ENCODE results near the gene CPT1C.

DNA sequence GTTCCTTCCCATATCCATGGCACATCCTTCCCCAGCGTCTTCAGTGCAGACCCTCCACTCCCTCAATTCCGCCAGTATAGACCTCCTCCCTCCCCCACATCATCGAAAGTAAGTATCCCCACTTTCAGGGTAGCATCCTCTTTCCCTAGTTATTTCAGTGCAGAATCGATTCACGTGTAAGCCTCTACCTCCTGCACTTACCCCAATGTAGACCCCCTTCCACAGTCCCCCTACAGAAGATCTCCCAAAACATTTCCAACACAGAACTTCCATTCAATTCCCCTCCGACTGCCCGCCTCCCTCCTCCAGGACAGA lies 25.9 kb upstream of the CPT1C start:
- TF ChIP-seq, protein P1, sequence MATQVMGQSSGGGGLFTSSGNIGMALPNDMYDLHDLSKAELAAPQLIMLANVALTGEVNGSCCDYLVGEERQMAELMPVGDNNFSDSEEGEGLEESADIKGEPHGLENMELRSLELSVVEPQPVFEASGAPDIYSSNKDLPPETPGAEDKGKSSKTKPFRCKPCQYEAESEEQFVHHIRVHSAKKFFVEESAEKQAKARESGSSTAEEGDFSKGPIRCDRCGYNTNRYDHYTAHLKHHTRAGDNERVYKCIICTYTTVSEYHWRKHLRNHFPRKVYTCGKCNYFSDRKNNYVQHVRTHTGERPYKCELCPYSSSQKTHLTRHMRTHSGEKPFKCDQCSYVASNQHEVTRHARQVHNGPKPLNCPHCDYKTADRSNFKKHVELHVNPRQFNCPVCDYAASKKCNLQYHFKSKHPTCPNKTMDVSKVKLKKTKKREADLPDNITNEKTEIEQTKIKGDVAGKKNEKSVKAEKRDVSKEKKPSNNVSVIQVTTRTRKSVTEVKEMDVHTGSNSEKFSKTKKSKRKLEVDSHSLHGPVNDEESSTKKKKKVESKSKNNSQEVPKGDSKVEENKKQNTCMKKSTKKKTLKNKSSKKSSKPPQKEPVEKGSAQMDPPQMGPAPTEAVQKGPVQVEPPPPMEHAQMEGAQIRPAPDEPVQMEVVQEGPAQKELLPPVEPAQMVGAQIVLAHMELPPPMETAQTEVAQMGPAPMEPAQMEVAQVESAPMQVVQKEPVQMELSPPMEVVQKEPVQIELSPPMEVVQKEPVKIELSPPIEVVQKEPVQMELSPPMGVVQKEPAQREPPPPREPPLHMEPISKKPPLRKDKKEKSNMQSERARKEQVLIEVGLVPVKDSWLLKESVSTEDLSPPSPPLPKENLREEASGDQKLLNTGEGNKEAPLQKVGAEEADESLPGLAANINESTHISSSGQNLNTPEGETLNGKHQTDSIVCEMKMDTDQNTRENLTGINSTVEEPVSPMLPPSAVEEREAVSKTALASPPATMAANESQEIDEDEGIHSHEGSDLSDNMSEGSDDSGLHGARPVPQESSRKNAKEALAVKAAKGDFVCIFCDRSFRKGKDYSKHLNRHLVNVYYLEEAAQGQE (IDR thresholded peaks at IDR 0.05; ENCODE audit: insufficient read depth in 1 of 2, low read depth in 2 of 2, low read length in 2 of 2), result no peak
- no peak for TF ChIP-seq POLR2AphosphoS5 (IDR thresholded peaks at IDR 0.05; ENCODE audit: low read depth, low read length)
- no peak for TF ChIP-seq TAF1 (IDR thresholded peaks at IDR 0.05; ENCODE audit: borderline replicate concordance, insufficient read depth, low read length)
- no peak for TF ChIP-seq FOXP2 (optimal IDR thresholded peaks at IDR 0.05; ENCODE audit: borderline replicate concordance, extremely low read depth, extremely low read length, insufficient read depth)
